HG03280 (cell line): Measurements from ENCODE around the gene HLA-DQB1.
"Not testable (repeated sequence)": the region's sequence is repeated elsewhere in the genome, so short reads cannot be mapped to it uniquely, and the experiment has no call there.

Source experiments
- ATAC-seq: cut with Tn5 transposase; IDR thresholded peaks from one replicate; pipeline ENCODE4 v1.9.1; 2021; ENCODE audit warnings: mild to moderate bottlenecking, moderate library complexity; ENCODE audit not compliant: unreplicated experiment

The HLA-DQB1 gene

DNA sequence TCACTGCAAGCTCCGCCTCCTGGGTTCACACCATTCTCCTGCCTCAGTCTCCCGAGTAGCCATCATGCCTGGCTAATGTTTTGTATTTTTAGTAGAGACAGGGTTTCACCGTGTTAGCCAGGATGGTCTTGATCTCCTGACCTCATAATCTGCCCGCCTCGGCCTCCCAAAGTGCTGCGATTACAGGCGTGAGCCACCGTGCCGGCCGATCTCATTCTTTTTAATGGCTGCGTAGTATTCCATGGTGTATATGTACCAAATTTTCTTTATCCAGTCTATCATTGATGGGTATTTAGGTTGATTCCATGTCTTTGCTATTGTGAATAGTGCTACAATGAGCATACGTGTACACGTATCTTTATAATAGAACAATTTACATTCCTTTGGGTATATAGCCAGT, 36.7 kb downstream of the HLA-DQB1 start:
- not testable (repeated sequence) for ATAC-seq

GRCh38 chr6:32627831-32628230, 38.6 kb downstream of the HLA-DQB1 start:
- ATAC-seq, result no peak

DNA sequence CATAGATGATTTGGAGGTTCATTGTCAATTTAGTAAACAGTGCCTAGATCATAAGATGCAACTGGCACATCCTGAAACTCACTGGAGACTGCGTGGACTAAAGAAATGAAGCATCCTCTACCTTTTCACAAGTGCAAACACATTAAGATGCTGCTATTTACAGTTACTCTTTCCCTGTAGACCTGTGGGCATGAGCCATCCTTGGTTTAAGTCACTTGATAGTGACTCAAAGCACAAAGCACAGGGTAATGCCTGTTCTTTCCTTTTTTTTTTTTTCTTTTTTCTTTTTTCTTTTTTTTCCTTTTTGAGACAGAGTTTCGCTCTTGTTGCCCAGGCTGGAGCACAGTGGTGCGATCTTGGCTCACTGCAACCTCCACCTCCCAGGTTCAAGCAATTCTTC, 39.2 kb downstream of the HLA-DQB1 start:
- ATAC-seq, result no peak

- no peak for ATAC-seq
Observed at GRCh38 chr6:32625137-32625536, 41.3 kb downstream of the HLA-DQB1 start.

DNA sequence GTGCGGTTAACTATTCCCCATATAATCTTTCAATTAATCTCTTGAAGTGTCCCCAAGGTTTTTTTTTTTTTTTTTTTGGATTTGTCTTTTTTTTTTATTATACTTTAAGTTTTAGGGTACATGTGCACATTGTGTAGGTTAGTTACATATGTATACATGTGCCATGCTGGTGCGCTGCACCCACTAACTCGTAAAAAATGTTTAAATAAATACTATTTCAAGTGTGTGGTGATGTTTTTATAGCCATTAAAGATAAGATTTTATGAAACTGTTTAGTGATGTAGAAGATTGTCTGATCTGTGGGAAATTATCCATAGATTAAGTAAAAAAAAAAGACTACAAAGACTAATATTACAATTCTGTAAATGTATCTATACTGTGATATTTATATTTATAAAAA, 41.9 kb downstream of the HLA-DQB1 start:
- ATAC-seq, result no peak

GRCh38 chr6:32623693-32624092, 42.8 kb downstream of the HLA-DQB1 start:
- no peak for ATAC-seq

- ATAC-seq, result peak; percentile 59
Observed at GRCh38 chr6:32622545-32623401, 43.7 kb downstream of the HLA-DQB1 start.

DNA sequence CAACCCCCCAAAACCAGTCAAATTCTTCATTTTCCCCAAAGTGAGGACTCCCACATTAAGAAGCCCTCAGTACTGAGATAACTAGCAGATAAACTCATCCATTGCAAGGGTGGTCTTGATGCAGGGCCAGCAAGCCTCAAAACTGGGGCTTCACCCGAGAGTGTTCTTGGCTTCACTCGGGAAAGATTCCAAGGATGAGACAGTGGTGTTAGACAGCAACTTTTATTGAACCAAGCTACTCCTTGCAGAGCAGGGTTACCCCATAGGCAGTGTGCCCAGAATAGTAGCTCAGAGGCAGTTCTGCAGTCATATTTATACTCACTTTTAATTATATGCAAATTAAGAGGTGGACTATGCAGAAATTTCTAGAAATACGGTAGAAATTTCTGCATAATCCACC, 45.1 kb downstream of the HLA-DQB1 start:
- ATAC-seq, result no peak

GRCh38 chr6:32617751-32618150, 48.7 kb downstream of the HLA-DQB1 start:
- no peak for ATAC-seq

DNA sequence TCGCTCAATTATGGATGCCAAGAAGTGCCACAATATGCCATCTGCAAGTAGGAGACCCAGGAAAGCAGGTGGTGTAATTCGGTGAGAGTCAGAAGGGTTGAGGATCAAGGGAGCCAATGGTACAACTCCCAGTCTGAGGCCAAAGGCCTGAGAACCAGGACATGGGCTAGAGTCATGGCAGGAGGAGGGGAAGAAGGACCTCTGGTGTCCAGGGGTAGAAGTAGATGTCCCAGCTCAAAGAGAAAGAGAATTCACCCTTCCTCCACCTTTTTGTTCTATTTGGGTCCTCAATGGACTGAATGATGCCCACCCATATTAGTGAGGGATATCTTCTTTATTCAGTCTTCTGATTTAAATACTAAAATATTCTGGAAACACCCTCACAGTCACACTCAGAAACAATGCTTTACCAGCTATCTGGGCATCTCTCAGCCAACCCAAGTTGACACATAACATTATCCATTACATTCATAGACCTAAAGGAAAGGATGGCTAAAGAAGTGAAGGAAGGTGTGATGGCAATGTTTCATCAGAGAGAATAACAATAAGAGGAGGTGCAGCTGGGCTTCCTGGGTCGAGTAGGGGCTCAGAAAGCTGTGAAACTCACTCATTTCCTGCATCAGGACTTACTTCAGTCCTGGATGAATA, 50.4 kb downstream of the HLA-DQB1 start:
- no peak for ATAC-seq

DNA sequence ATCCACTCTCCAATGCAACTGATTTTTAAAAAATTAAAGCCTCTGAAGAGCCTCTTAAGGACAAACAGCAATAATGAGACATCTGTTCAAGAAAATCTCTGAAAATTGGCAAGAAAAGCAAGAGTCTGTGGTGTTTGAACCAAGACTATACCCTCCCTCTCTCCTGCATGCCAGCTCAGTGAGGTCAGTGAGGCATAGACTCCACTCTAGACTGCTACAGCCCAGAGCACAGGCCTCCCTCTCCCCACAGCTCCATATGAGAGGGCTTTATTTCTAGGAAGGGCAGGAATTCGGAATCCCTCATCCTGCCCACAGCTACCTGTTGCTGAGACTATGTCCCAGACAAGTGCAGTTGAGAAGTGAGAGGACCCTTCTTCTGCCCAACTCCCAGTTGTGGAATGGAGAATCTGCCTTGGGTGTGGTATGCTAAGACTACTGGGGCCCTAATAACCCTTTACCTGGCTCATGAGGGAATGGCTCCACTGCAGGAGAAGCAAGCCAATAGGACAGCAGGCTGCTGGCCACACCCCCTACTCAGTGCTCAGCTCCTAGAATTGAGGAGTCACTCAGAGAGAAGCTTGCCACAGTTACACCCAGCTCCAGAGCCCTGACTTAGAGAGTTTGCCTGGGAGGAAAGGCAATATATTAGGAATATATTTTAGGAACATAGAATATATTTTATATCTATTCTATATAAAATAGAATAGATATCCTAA, 51.9 kb downstream of the HLA-DQB1 start:
- no peak for ATAC-seq

- no peak for ATAC-seq
Observed at GRCh38 chr6:32613475-32613874, 53.0 kb downstream of the HLA-DQB1 start.

- no peak for ATAC-seq
Observed at GRCh38 chr6:32610682-32611296, 55.7 kb downstream of the HLA-DQB1 start.

- peak; percentile 93 for ATAC-seq
Observed at GRCh38 chr6:32609731-32610640, 56.5 kb downstream of the HLA-DQB1 start.
